Ectodermal cell (in vitro differentiated cells): ENCODE measurements around the gene GPR68.

Source experiments
- H3K27ac ChIP-seq: 2 replicates; pipeline ENCODE4 v1.7.0; 2013; ENCODE audit warnings: mild to moderate bottlenecking, low read depth, low read length; ENCODE audit not compliant: insufficient read depth, poor library complexity, severe bottlenecking
- H3K27me3 ChIP-seq: 2 replicates; pipeline ENCODE4 v1.7.0; 2013; ENCODE audit warnings: mild to moderate bottlenecking, low read length; ENCODE audit not compliant: insufficient read depth, control insufficient read depth, poor library complexity, severe bottlenecking
- H3K36me3 ChIP-seq: one replicate; pipeline ENCODE4 v1.7.0; 2013; ENCODE audit warnings: low read length; ENCODE audit not compliant: control insufficient read depth, insufficient read depth
- H3K4me1 ChIP-seq: one replicate; pipeline ENCODE4 v1.7.0; 2013; ENCODE audit warnings: low read length; ENCODE audit not compliant: control insufficient read depth, insufficient read depth
- H3K4me3 ChIP-seq: 2 replicates; pipeline ENCODE4 v1.7.0; 2013; ENCODE audit warnings: low read depth, low read length, control low read depth; ENCODE audit not compliant: insufficient read depth
- H3K9me3 ChIP-seq: 2 replicates; pipeline ENCODE4 v1.7.0; 2013; ENCODE audit warnings: mild to moderate bottlenecking, low read length, moderate library complexity; ENCODE audit not compliant: control insufficient read depth
- WGBS, 2 experiments: methylation state at CpG; one replicate each; pipeline ENCODE4 v1.1.7; 2013; ENCODE audit warnings: missing lambda C conversion rate in 2 of 2; 5-methylcytosine and 5-hydroxymethylcytosine counted together

GPR68 gene

GRCh38 chr14:91284146-91284790 is 39.8 kb upstream of the GPR68 start:
- H3K4me1 ChIP-seq, result no peaks in the 10 kb centered on the region
- H3K27me3 ChIP-seq, result no peaks in the 10 kb centered on the region
- H3K4me3 ChIP-seq, result no peak overlapping the region
- 96% methylated on average over 12 to 13 of the region's 13 CpGs for WGBS, 2 experiments
- peaks cover 43% of the 10 kb centered on the region for H3K36me3 ChIP-seq
- H3K9me3 ChIP-seq, result no peaks in the 10 kb centered on the region
- H3K27ac ChIP-seq, result no peak overlapping the region

- WGBS, 2 experiments, result 93 to 96% methylated on average over 4 of the region's 4 CpGs
- H3K4me1 ChIP-seq, result no peaks in the 10 kb centered on the region
- no peak overlapping the region for H3K27ac ChIP-seq
- H3K36me3 ChIP-seq, result peaks cover 39% of the 10 kb centered on the region
- no peak overlapping the region for H3K4me3 ChIP-seq
- H3K27me3 ChIP-seq, result no peaks in the 10 kb centered on the region
- H3K9me3 ChIP-seq, result no peaks in the 10 kb centered on the region
These were observed 39.2 kb upstream of the GPR68 start for GRCh38 chr14:91283666-91284065.

- WGBS, 2 experiments, result 96% methylated on average over 14 of the region's 14 CpGs
- H3K9me3 ChIP-seq, result no peaks in the 10 kb centered on the region
- H3K27ac ChIP-seq, result no peak overlapping the region
- H3K4me1 ChIP-seq, result no peaks in the 10 kb centered on the region
- peaks cover 39% of the 10 kb centered on the region for H3K36me3 ChIP-seq
- H3K27me3 ChIP-seq, result no peaks in the 10 kb centered on the region
- H3K4me3 ChIP-seq, result no peak overlapping the region
These were observed 38.6 kb upstream of the GPR68 start for GRCh38 chr14:91282954-91283645.

GRCh38 chr14:91281346-91281745 is 36.8 kb upstream of the GPR68 start:
- Histone ChIP-seq H3K4me1 (no peaks in the 10 kb centered on the region), H3K4me3 (no peak overlapping the region), H3K9me3 (no peaks in the 10 kb centered on the region), H3K27me3 (no peaks in the 10 kb centered on the region), H3K27ac (no peak overlapping the region), H3K36me3 (peaks cover 43% of the 10 kb centered on the region)
- WGBS, 2 experiments, result 97% methylated on average over 9 of the region's 9 CpGs

GRCh38 chr14:91280129-91280528 is 35.6 kb upstream of the GPR68 start:
- H3K4me1 ChIP-seq, result no peaks in the 10 kb centered on the region
- H3K9me3 ChIP-seq, result no peaks in the 10 kb centered on the region
- WGBS, 2 experiments, result 95 to 97% methylated on average over 5 of the region's 5 CpGs
- H3K36me3 ChIP-seq, result peaks cover 44% of the 10 kb centered on the region
- H3K4me3 ChIP-seq, result no peak overlapping the region
- no peaks in the 10 kb centered on the region for H3K27me3 ChIP-seq
- no peak overlapping the region for H3K27ac ChIP-seq

- Histone ChIP-seq H3K9me3 (no peaks in the 10 kb centered on the region), H3K36me3 (peaks cover 45% of the 10 kb centered on the region), H3K27ac (no peak overlapping the region), H3K4me3 (no peak overlapping the region), H3K4me1 (no peaks in the 10 kb centered on the region), H3K27me3 (no peaks in the 10 kb centered on the region)
- 94 to 96% methylated on average over 10 of the region's 10 CpGs for WGBS, 2 experiments
These were observed 34.9 kb upstream of the GPR68 start for GRCh38 chr14:91279354-91279753.

- H3K36me3 ChIP-seq, result peaks cover 45% of the 10 kb centered on the region
- H3K4me1 ChIP-seq, result no peaks in the 10 kb centered on the region
- no peak overlapping the region for H3K27ac ChIP-seq
- H3K4me3 ChIP-seq, result no peak overlapping the region
- H3K27me3 ChIP-seq, result no peaks in the 10 kb centered on the region
- 95 to 97% methylated on average over 5 of the region's 5 CpGs for WGBS, 2 experiments
- no peaks in the 10 kb centered on the region for H3K9me3 ChIP-seq
These were observed 33.8 kb upstream of the GPR68 start for GRCh38 chr14:91278383-91278715.

- H3K4me1 ChIP-seq, result no peaks in the 10 kb centered on the region
- H3K4me3 ChIP-seq, result no peak overlapping the region
- H3K27me3 ChIP-seq, result no peaks in the 10 kb centered on the region
- 95% methylated on average over 30 of the region's 30 CpGs for whole genome bisulfite sequencing, 2 experiments
- H3K36me3 ChIP-seq, result peaks cover 42% of the 10 kb centered on the region
- no peaks in the 10 kb centered on the region for H3K9me3 ChIP-seq
- no peak overlapping the region for H3K27ac ChIP-seq
These were observed 33.3 kb upstream of the GPR68 start for GRCh38 chr14:91277546-91278382.

GRCh38 chr14:91274796-91275195 is 30.3 kb upstream of the GPR68 start:
- Histone ChIP-seq H3K9me3 (no peaks in the 10 kb centered on the region), H3K27me3 (no peaks in the 10 kb centered on the region), H3K4me1 (no peaks in the 10 kb centered on the region), H3K4me3 (no peak overlapping the region), H3K27ac (no peak overlapping the region), H3K36me3 (peaks cover 27% of the 10 kb centered on the region)
- 96 to 97% methylated on average over 9 of the region's 9 CpGs for WGBS, 2 experiments

GRCh38 chr14:91273885-91274273 is 29.4 kb upstream of the GPR68 start:
- peaks cover 24% of the 10 kb centered on the region for H3K36me3 ChIP-seq
- no peaks in the 10 kb centered on the region for H3K27me3 ChIP-seq
- H3K4me1 ChIP-seq, result no peaks in the 10 kb centered on the region
- H3K27ac ChIP-seq, result no peak overlapping the region
- H3K4me3 ChIP-seq, result no peak overlapping the region
- no peaks in the 10 kb centered on the region for H3K9me3 ChIP-seq
- WGBS, 2 experiments, result 96% methylated on average over 13 of the region's 13 CpGs
